HepG2 (cell line): ENCODE data around the gene KIF3A. TPM values are rescaled to one million over a fixed set of nuclear protein-coding genes. Genes with fewer than 3 reads are reported as not detected.
A peak's percentile ranks its signal among the peaks of the same experiment; 100 is the strongest.

ENCODE experiments used
- ARNT2 ChIP-seq: sonication (generic); formaldehyde crosslinking; IDR thresholded peaks from 2 replicates; pipeline ENCODE4 v1.8.0; 2022; ENCODE audit warnings: mild to moderate bottlenecking, low read depth, missing genetic modification reagents, moderate library complexity
- ATF7-NPFF ChIP-seq: sonication (generic); formaldehyde crosslinking; IDR thresholded peaks from 2 replicates; pipeline ENCODE4 v1.8.1; 2023; ENCODE audit warnings: mild to moderate bottlenecking, low read depth, missing genetic modification reagents, moderate library complexity
- ATRX ChIP-seq: sonication (generic); formaldehyde crosslinking; IDR thresholded peaks from 2 replicates; pipeline ENCODE4 v1.4.0; 2020; ENCODE audit warnings: missing genetic modification reagents, borderline replicate concordance
- CBX5 ChIP-seq: sonication (generic); formaldehyde crosslinking; IDR thresholded peaks from 2 replicates; pipeline ENCODE4 v1.4.0; 2020; ENCODE audit warnings: missing genetic modification reagents, borderline replicate concordance
- FLYWCH1 ChIP-seq: sonication (generic); formaldehyde crosslinking; IDR thresholded peaks from 2 replicates; pipeline ENCODE4 v1.8.1; 2023; ENCODE audit warnings: mild to moderate bottlenecking, missing genetic modification reagents
- IKZF4 ChIP-seq: sonication (generic); formaldehyde crosslinking; IDR thresholded peaks from 2 replicates; pipeline ENCODE4 v1.5.1; 2020; ENCODE audit warnings: borderline replicate concordance, mild to moderate bottlenecking, low read depth, missing genetic modification reagents; ENCODE audit errors: not compliant biosample characterization
- KAT7 ChIP-seq: IDR thresholded peaks from 2 replicates; pipeline ENCODE4 v1.6.1; 2018; ENCODE audit warnings: borderline replicate concordance, missing compliant biosample characterization
- KDM1A ChIP-seq: IDR thresholded peaks from 2 replicates; pipeline ENCODE4 v1.6.1; 2016; ENCODE audit warnings: missing compliant biosample characterization
- MLLT10 ChIP-seq: sonication (generic); formaldehyde crosslinking; IDR thresholded peaks from 2 replicates; pipeline ENCODE4 v1.4.0; 2020; ENCODE audit warnings: missing genetic modification reagents
- NFE2 ChIP-seq: sonication (generic); formaldehyde crosslinking; IDR thresholded peaks from 2 replicates; pipeline ENCODE4 v1.4.0; 2020; ENCODE audit warnings: missing genetic modification reagents
- NFIB ChIP-seq: sonication (generic); formaldehyde crosslinking; IDR thresholded peaks from 2 replicates; pipeline ENCODE4 v1.9.0; 2021; ENCODE audit warnings: missing genetic modification reagents, mild to moderate bottlenecking, borderline replicate concordance
- PCBP1 ChIP-seq: fragments of 200-400 bp; formaldehyde crosslinking; IDR thresholded peaks from 2 replicates; pipeline ENCODE4 v1.6.1; 2017; ENCODE audit warnings: mild to moderate bottlenecking, low read depth, low read length, borderline replicate concordance
- SAP130 ChIP-seq: IDR thresholded peaks from 2 replicates; pipeline ENCODE4 v1.6.1; 2016; ENCODE audit warnings: low read depth
- SMAD3 ChIP-seq: sonication (generic); formaldehyde crosslinking; IDR thresholded peaks from 2 replicates; pipeline ENCODE4 v1.4.0; 2020; ENCODE audit warnings: missing genetic modification reagents
- TBP ChIP-seq: sonication (generic); formaldehyde crosslinking; IDR thresholded peaks from 2 replicates; pipeline ENCODE4 v1.5.0; 2020; ENCODE audit warnings: missing genetic modification reagents
- ZMAT3 ChIP-seq: sonication (generic); formaldehyde crosslinking; conservative IDR thresholded peaks from 2 replicates; pipeline ENCODE4 v1.7.0; 2021; ENCODE audit warnings: missing genetic modification reagents
- ZNF260 ChIP-seq: sonication (generic); formaldehyde crosslinking; IDR thresholded peaks from 2 replicates; pipeline ENCODE4 v1.4.0; 2020; ENCODE audit warnings: missing genetic modification reagents, low read depth, mild to moderate bottlenecking, borderline replicate concordance
- ZNF83 ChIP-seq: sonication (generic); formaldehyde crosslinking; IDR thresholded peaks from 2 replicates; pipeline ENCODE4 v1.4.0; 2020; ENCODE audit warnings: missing genetic modification reagents, mild to moderate bottlenecking, borderline replicate concordance
- ZNF883 ChIP-seq: sonication (generic); formaldehyde crosslinking; IDR thresholded peaks from 2 replicates; pipeline ENCODE4 v1.5.1; 2020; ENCODE audit warnings: mild to moderate bottlenecking, missing genetic modification reagents; ENCODE audit errors: not compliant biosample characterization
- ZSCAN30 ChIP-seq: sonication (generic); formaldehyde crosslinking; IDR thresholded peaks from 2 replicates; pipeline ENCODE4 v1.5.0; 2020; ENCODE audit warnings: mild to moderate bottlenecking, missing genetic modification reagents
- polyA plus RNA-seq, 8 experiments: library from polyadenylated mRNA; depleted of rRNA in 3 of 8; stranded (reverse) in 7 of 8; unstranded in 1 of 8; fragments of >200 nt; fragmentation: Illumina TruSeq in 4 of 8; extraction: Trizol in 4 of 8; gene quantifications; 2 replicates each; pipeline versions ENCODE4 v1.2.1 to v1.2.3, GENCODE V29; 2011 to 2016; ENCODE audit warnings: low read depth in 4 of 8, missing spikeins in 1 of 8, mixed read lengths in 1 of 8; ENCODE audit not compliant: insufficient read depth in 1 of 8
- total RNA-seq, 5 experiments: library from RNA; depleted of rRNA; stranded (reverse); fragments of >200 nt; fragmentation: Illumina TruSeq; extraction: Trizol; gene quantifications; 2 replicates each; pipeline ENCODE4 v1.2.3, GENCODE V29; 2016; ENCODE audit warnings: low read depth in 1 of 5
- TF ChIP-seq, protein P1 (sequence below): sonication (generic); formaldehyde crosslinking; IDR thresholded peaks from 2 replicates; pipeline ENCODE4 v1.5.1; 2020; ENCODE audit warnings: mild to moderate bottlenecking, moderate library complexity, missing genetic modification reagents
- TF ChIP-seq, protein P2 (sequence below): sonication (generic); formaldehyde crosslinking; conservative IDR thresholded peaks from 2 replicates; pipeline ENCODE4 v1.8.0; 2022; ENCODE audit warnings: mild to moderate bottlenecking, moderate library complexity, missing genetic modification reagents
- TF ChIP-seq, protein P3 (sequence below): sonication (generic); formaldehyde crosslinking; IDR thresholded peaks from 2 replicates; pipeline ENCODE4 v1.5.1; 2020; ENCODE audit warnings: mild to moderate bottlenecking, missing genetic modification reagents, borderline replicate concordance

The KIF3A gene
- total and polyA plus RNA-seq, 2 of the 13 experiments (the other 11 are each of a cell fraction or from before 2014, with no cell fraction given): 2.3 to 8.4 TPM

DNA sequence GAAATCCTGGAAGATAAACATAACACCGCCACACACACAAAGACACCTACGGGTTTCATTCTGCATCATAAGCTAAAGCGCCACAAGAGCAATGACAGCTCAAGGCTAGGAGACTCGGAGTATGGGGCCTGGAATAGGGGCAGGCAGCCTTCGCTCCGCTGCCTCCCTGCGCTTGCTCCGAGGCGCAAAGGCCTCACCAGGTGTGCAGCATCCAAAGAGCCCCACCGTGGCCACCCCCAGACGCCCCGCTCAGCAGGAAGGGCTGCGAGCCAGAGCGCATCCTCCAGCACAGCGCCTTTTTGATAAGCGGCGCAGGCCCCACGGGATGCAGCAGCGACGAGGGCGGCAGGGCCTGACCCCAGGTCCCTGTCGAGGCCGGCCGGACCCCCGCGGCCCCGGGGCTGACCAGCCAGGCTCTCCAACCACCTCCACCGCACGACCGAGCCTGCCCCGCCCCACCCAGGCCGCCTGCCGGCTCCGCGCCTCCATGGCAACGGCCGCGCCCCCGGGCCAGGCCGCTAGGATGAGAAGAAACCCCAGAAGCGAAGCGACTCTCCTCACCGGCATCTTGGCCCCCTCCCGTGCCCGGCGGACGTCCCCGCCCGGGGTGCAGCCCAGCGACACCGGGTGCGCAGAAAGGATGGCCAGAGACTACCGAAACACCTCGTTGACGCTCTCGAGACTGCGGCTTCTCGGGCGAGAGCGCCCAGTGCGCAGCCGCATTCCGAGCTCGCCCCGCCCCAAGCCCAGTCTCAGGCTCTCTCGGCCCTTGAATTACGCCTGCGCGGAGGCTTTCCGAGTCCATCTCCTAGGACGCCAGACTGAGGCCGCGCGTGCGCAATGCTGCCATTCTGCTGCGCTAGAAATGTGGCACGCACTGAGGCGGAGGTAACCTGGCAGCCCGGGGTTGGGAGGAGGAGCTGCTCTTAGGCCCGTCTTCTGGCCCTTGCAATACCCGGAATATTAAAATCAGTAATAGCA lies at the start of gene KIF3A (continued):
- TF ChIP-seq, protein P1, sequence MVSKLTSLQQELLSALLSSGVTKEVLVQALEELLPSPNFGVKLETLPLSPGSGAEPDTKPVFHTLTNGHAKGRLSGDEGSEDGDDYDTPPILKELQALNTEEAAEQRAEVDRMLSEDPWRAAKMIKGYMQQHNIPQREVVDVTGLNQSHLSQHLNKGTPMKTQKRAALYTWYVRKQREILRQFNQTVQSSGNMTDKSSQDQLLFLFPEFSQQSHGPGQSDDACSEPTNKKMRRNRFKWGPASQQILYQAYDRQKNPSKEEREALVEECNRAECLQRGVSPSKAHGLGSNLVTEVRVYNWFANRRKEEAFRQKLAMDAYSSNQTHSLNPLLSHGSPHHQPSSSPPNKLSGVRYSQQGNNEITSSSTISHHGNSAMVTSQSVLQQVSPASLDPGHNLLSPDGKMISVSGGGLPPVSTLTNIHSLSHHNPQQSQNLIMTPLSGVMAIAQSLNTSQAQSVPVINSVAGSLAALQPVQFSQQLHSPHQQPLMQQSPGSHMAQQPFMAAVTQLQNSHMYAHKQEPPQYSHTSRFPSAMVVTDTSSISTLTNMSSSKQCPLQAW (CRISPR knock-in tag): peak; percentile 31
- no peak for TF ChIP-seq ZNF83 (CRISPR knock-in tag)
- no peak for TF ChIP-seq ATRX (CRISPR knock-in tag)
- peak; percentile 92 for TF ChIP-seq SAP130 (CRISPR knock-in tag)
- TF ChIP-seq ZSCAN30: no peak
- TF ChIP-seq PCBP1: no peak
- TF ChIP-seq FLYWCH1 (CRISPR knock-in tag): no peak
- peak; percentile 68; the same call in 1 of the 2 replicates for TF ChIP-seq ZMAT3 (CRISPR knock-in tag)
- no peak for TF ChIP-seq MLLT10 (CRISPR knock-in tag)
- no peak for TF ChIP-seq IKZF4 (CRISPR knock-in tag)
- peak; percentile 54 for TF ChIP-seq ZNF883 (CRISPR knock-in tag)
- 0 out of 2 replicates have a peak, but pooled peaks have one; percentile 60 for TF ChIP-seq ARNT2 (CRISPR knock-in tag)
- no peak for TF ChIP-seq NFE2 (CRISPR knock-in tag)
- TF ChIP-seq, protein P2, sequence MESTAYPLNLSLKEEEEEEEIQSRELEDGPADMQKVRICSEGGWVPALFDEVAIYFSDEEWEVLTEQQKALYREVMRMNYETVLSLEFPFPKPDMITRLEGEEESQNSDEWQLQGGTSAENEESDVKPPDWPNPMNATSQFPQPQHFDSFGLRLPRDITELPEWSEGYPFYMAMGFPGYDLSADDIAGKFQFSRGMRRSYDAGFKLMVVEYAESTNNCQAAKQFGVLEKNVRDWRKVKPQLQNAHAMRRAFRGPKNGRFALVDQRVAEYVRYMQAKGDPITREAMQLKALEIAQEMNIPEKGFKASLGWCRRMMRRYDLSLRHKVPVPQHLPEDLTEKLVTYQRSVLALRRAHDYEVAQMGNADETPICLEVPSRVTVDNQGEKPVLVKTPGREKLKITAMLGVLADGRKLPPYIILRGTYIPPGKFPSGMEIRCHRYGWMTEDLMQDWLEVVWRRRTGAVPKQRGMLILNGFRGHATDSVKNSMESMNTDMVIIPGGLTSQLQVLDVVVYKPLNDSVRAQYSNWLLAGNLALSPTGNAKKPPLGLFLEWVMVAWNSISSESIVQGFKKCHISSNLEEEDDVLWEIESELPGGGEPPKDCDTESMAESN: peak; percentile 80; the same call in 1 of the 2 replicates
- TF ChIP-seq NFIB (CRISPR knock-in tag): no peak
- TF ChIP-seq KDM1A (CRISPR knock-in tag): no peak
- TF ChIP-seq TBP (CRISPR knock-in tag): no peak
- TF ChIP-seq KAT7 (CRISPR knock-in tag): no peak
- TF ChIP-seq, protein P3, sequence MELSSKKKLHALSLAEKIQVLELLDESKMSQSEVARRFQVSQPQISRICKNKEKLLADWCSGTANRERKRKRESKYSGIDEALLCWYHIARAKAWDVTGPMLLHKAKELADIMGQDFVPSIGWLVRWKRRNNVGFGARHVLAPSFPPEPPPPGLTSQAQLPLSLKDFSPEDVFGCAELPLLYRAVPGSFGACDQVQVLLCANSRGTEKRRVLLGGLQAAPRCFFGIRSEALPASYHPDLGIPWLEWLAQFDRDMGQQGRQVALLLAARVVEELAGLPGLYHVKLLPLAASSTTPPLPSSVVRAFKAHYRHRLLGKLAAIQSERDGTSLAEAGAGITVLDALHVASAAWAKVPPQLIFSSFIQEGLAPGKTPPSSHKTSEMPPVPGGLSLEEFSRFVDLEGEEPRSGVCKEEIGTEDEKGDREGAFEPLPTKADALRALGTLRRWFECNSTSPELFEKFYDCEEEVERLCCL (CRISPR knock-in tag): no peak
- no peak for TF ChIP-seq ZNF260 (CRISPR knock-in tag)
- no peak; the same call in 1 of the 2 replicates for TF ChIP-seq SMAD3 (CRISPR knock-in tag)
- TF ChIP-seq ATF7-NPFF (CRISPR knock-in tag): no peak
- no peak for TF ChIP-seq CBX5 (CRISPR knock-in tag)
